GM12801 (cell line): ENCODE data around the gene ASTN2.

Experiments
- TF ChIP-seq, protein P1 (sequence below): IDR thresholded peaks from one replicate; pipeline ENCODE4 v1.5.1; 2011; ENCODE audit warnings: control low read depth; ENCODE audit not compliant: insufficient read length; ENCODE audit errors: extremely low read depth

ASTN2 gene

DNA sequence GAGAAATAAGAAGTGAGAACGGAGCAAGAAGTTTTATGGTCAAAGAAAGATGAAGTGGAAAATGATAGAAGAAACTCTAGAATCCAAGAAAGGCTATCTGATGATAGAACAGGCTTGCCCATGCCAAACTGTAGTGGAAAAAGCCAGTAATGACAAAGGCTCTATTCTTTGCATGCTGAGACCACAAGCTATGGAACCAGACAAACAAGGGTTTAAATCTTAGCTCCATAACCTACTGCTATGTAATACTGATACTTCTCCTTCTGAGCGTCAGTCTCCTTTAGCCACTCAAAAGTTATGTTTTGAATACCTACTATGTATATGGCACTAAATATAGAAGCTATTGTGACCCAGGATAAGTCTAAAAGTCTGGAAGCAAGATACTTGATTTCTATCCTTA lies 778.9 kb downstream of the ASTN2 start:
- TF ChIP-seq, protein P1, sequence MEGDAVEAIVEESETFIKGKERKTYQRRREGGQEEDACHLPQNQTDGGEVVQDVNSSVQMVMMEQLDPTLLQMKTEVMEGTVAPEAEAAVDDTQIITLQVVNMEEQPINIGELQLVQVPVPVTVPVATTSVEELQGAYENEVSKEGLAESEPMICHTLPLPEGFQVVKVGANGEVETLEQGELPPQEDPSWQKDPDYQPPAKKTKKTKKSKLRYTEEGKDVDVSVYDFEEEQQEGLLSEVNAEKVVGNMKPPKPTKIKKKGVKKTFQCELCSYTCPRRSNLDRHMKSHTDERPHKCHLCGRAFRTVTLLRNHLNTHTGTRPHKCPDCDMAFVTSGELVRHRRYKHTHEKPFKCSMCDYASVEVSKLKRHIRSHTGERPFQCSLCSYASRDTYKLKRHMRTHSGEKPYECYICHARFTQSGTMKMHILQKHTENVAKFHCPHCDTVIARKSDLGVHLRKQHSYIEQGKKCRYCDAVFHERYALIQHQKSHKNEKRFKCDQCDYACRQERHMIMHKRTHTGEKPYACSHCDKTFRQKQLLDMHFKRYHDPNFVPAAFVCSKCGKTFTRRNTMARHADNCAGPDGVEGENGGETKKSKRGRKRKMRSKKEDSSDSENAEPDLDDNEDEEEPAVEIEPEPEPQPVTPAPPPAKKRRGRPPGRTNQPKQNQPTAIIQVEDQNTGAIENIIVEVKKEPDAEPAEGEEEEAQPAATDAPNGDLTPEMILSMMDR: no peak

DNA sequence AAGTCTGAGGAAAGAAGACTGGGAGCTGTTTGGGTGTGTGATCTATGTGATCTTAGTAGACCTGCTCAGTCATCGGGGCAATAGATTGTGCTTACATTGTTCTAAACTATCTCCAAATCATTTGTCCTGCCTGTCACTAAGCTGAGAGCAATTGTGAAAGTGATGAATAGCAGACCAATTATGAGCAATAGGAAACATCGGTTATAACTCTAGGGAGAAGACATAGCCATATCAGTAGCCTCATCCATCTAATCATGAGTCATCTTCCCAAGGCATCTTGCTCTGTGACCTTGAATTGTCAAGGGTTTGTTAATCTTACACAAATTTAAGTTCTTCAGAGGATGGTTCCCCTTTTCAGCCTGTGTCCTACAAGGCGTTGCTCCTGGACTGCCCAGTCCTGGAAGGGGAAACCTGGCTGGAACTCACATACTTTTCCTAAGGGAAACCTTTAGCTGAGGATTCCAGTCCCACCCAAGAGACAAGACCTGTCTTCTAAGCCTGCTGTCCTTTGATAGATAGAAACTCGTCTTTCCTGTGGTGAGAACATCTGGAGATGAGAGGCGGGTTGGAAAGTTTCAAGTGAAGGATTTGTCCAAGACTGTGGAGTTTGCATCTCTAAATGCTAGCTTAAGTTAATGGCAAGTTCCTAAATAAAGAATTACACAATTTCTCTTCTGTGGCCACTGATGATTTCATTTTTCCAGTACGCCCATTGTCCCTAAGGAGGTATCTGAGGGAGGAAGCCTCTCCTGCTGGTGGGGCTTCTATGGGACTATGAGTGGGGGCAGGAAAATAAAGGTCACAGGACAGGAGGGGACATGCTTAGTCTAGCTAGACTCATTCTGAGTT lies 781.6 kb downstream of the ASTN2 start:
- TF ChIP-seq, protein P1: no peak

DNA sequence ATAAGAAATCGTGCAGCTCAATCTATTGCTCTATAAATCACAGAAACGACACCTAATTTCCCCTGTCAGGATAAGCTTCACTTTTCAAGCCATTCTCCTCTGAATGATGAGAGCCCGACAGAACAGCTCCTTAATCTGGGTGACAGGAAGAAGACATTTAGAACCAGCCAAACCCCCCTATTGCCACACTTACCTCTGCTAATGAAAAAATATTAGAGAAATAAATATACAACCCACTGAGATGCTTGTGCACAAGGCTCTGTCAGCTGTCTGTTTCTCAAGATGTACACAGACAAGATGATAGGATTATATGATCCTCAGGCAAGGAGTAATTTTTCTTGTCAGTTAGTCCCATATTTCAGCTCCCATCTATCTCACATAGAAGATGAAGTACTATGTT lies 785.2 kb downstream of the ASTN2 start:
- TF ChIP-seq, protein P1: no peak

DNA sequence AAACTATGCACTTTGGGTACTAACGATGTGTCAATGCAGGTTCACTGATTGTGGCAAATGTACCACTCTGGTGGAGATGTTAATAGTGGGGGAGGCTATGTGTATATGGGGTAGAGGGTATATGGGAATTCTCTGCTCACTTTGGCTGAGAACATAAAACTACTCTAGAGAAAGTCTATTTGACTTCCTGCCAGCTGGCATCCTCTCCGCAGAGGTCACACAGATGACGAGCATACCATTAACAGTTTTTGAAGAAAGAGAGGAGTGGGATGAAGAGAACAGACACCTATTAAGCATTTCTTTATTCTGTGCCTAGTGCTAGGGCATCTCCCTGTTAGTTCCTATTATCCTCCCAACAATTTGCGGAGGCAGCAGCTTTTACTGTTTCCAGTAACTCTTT lies 786.1 kb downstream of the ASTN2 start:
- TF ChIP-seq, protein P1: no peak

DNA sequence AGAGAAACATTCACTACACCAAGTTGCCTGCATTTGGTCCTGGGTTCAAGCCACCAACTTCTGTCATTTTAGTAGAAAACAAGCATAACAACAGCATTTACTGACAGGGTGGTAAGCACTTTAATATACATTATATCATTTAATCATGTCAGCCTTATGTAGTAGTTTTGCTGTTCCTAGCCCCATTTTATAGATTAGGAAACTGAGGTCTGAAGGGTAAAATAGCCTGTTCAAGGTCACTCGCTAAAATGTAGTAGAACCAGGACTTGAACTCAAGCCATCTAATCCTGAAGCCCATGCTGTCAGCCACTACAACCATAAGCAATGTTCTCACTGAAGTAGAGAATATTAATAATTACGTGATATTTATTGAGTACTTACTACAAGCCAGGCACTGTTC lies 787.4 kb downstream of the ASTN2 start:
- TF ChIP-seq, protein P1: no peak

DNA sequence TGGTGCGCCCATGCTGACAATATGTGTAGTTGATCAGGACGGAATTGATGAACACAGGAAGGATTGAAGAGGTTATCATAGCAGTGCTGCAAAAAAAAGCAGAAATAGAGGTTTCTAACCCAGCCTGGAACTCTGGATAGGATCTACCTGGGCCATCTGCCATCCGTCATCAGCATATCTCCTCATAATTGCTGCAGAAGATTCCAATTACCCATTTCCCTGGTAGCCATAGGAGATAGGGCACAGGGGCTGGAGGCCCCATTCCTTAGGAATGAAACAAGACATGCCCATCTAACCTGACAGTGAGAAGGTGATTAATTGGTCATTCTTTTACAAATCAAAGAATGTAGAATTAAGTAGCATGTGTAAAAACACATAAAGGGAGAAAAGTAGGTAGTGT lies 788.1 kb downstream of the ASTN2 start:
- TF ChIP-seq, protein P1: no peak

DNA sequence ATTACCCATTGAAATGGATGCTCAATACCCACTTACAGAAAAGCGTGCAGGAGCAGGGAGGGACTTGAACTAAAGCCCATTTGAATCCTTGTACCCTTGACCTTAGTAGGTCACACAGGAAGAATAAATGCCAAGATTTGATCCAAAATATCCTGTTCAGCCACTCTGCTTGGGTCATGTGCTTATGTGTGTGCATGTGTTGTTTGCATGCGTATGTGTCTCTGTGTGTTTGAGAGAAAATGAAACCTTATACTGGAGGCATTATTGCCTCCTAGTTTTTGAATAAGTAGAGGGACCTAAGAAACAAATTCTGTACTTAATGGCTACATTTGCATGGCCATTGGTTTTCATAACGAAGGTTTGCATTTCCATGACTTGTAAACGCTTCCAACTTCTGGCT lies 791.1 kb downstream of the ASTN2 start:
- TF ChIP-seq, protein P1: no peak

DNA sequence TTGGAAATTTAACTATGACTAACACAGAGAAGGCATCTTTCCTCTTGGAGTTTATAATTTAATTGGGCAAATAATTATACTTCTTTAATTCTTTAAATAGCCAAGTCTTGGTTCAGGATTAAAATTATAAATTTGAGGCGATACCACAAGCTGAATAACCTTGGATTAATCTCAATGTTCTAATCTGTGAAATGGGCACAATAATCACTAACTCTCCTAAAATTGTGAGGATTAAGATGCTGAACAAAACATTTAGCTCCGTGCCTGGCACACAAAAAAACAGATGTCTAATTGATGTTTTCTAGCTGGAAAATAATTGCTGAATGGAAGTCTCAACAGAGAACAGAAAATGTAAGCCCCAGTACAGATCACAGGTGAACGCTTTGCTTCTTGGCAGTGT lies 797.5 kb downstream of the ASTN2 start:
- TF ChIP-seq, protein P1: no peak
